Astrocyte of the spinal cord (primary cell): ENCODE measurements around the gene GPANK1.

Source experiments
- DNase-seq: peaks from one replicate; pipeline ENCODE4 v3.0.0; 2011; ENCODE audit warnings: low read depth, low spot score
- H3K4me3 ChIP-seq: 2 replicates; pipeline ENCODE4 v1.5.1; 2011; ENCODE audit warnings: low read depth, mild to moderate bottlenecking, low read length, moderate library complexity
- in situ Hi-C: cut with HindIII; loops from 2 replicates; pipeline ENCODE4 v1.10.0; 2017; ENCODE audit warnings: low sequenced_read_pairs
- TF ChIP-seq, protein P1 (sequence below): IDR thresholded peaks from 2 replicates; pipeline ENCODE4 v1.5.1; 2012; ENCODE audit warnings: low read depth, mild to moderate bottlenecking, low read length, inconsistent platforms

Gene GPANK1

DNA sequence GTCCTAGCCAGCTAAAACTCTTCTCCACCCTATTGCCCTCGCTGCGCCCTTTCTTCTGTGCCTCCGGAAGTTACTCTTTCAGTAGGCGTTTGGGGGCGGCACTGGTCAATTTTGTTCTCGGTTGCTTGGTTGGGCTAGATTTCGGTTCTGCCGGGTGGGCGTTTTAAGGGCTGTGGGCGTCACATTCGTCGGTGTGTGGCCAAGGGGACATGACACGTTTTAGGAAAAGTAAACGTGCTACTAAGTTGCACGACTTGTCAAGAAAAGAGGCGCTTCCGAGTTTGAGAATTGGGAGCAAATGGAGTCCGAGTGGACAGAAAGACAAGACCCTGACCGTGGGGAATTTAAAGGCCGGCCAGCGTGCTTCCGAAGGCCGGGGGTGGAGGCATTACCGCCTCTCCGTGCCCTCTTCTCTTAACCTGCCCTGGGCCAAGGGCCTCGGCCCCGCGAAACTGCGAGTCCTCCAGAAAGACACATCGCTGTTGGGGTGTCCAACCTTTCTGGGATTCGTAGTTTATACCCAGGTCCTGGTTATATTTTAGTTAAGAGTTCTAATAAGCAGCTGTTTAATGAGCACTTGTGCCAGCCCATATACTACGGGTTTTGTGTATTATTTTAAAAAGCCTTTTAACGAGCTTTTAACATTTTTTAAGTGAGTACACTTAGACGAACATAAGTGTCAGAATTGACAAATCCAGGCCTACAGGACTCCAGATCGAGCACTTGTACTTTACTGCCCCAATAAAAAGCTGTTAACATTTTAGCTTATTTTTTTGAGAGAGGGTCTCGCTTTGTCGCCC is 11.7 kb downstream of the GPANK1 start:
- TF ChIP-seq, protein P1, sequence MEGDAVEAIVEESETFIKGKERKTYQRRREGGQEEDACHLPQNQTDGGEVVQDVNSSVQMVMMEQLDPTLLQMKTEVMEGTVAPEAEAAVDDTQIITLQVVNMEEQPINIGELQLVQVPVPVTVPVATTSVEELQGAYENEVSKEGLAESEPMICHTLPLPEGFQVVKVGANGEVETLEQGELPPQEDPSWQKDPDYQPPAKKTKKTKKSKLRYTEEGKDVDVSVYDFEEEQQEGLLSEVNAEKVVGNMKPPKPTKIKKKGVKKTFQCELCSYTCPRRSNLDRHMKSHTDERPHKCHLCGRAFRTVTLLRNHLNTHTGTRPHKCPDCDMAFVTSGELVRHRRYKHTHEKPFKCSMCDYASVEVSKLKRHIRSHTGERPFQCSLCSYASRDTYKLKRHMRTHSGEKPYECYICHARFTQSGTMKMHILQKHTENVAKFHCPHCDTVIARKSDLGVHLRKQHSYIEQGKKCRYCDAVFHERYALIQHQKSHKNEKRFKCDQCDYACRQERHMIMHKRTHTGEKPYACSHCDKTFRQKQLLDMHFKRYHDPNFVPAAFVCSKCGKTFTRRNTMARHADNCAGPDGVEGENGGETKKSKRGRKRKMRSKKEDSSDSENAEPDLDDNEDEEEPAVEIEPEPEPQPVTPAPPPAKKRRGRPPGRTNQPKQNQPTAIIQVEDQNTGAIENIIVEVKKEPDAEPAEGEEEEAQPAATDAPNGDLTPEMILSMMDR = no peak
- in situ Hi-C loops = no loop called here
- no peak for DNase-seq
- peak overlapping the region; percentile 93 for H3K4me3 ChIP-seq

DNA sequence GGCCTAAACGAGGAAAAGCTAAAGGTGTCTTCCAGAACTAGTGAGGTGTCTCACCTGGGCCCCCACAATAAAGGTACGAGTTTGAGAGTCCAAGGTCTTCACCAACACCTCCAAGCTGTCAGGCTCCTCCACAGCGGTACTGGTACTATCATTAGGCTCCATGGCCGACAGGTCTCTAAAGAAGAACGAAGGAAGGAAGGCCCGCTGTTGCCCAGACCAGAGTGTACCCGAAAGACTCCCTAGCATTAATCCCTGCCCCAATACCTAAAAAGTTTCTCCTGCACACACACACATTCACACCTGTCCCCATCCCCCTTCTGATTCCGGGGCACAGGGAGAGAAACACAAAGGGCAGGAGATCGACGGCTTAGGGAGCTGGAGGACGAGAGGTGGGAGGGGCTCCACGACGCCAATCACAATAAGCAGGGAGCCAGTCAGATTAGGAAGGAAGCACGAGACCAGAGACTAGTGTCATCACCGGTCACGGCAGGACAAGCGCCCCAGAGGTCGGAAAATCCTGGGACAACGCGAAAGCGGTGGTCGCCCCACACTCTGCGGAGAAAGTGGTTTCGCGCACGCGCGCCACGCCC is 13.1 kb downstream of the GPANK1 start:
- TF ChIP-seq, protein P1 = no peak
- H3K4me3 ChIP-seq = peak overlapping the region; percentile 93
- DNase-seq = no peak
- in situ Hi-C loops = no loop called here

DNA sequence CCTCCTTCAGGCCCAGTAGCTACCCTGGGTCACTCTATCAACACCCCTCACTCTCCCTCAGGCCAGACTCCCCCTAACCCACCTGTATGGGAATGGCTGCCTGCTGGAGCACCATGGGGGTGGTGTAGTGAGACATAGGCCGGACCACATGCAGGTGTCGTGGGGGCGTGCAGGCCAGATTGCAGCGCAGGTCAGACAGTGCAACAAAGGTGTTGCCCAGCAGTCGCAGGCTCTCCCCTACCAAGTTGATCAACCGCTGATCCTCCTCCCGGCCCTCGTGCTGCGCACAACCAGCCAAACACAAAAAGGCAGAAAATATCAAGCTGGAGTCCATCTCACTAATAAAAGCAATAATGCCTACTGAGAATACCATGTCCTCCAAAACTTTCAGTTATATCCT is 19.5 kb downstream of the GPANK1 start:
- TF ChIP-seq, protein P1 = no peak
- in situ Hi-C loops = no loop called here
- no peak for DNase-seq
- no peak overlapping the region for H3K4me3 ChIP-seq

DNA sequence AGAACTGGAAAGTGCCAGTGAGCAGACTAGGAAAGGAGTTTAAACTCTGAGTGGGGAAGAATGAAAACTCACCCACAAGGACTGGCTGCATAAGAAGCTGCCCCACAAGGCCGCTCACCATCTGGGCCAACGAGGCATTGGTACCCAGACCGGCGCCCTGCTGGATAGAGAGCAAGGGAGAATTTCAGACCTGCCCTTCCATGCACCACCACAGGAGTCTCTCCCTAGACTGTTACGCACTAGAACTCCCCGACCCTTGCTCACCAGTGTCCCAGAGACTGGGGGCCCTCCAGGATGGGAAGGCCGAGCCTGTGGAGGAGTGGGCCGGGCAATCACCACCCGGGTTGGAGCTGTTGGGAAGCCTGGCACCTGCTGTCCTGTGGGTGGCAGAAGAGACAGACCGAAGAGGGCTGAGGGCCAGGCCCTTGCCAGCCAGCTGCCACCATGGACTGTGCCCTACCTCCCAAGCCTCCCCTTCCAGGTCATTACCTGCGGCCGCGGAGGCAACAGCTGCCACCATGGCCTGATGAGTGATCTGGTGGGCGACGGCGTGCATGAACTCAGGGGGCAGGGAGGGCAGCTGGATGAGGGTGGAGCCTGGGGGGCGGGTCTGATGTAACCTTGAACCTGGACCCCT is 20.9 kb downstream of the GPANK1 start:
- DNase-seq = no peak
- no peak overlapping the region for H3K4me3 ChIP-seq
- TF ChIP-seq, protein P1 = no peak
- in situ Hi-C loops = no loop called here

DNA sequence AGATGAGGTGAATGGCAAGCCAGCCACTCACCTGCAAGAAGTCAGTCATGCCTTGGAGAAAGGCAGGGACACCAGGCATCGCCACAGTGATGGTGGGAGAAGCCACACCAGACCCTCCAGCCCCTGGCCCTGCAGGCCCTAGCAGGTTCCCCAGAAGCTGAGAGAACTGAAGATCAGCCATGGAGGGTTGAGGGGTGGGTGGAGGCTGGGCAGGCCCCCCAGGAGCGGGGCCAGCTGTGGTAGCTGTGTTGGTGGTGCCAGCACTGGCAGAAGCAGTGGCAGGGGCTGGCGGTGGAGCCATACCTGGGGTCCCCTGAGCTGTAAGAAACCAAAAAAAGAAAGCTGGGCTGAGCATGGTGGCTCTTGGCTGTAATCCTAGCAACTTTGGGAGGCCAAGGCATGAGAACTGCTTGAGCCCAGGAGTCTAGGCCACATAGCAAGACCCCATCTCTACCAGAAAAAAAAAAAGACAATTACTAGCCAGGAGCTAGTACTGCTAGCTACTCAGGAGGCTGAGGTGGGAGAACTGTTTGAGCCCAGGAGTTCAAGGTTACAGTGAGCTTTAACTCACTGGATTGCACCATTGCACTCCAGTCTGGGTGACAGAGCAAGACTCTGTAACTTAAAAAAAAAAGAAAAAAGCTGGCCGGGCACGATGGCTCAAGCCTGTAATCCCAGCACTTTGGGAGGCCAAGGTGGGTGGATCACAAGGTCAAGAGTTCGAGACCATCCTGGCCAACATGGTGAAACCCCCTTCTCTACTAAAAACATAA is 21.8 kb downstream of the GPANK1 start:
- DNase-seq = no peak
- TF ChIP-seq, protein P1 = no peak
- H3K4me3 ChIP-seq = no peak overlapping the region
- in situ Hi-C loops = no loop called here

DNA sequence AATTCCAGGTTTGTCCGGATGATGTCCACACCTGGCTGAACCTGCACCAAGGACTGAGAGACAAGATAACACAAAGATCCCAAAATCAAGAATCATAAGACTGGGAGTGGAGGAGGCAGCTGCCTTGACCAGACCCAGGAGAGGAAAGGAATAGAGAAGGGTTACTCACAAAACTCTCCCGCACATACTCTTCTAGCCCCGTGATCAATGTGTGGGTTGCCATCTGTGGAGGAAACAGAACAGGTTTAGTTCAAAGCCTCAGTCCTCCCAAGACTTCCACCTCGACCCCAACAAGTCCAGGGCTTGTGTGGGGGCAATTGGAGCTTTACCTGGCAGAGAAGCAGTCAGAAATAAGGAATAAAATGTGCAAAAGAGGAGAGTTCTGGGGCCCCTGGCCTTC is 23.4 kb downstream of the GPANK1 start:
- TF ChIP-seq, protein P1 = no peak
- no peak for DNase-seq
- in situ Hi-C loops = no loop called here
- no peak overlapping the region for H3K4me3 ChIP-seq
